GM23338 (cell line): ENCODE results near the gene FBXO11. TPM values are rescaled to one million over a fixed set of nuclear protein-coding genes. Genes with fewer than 3 reads are reported as not detected.

ENCODE experiments used
- ATAC-seq: fragments of 200-7000 bp; cut with Tn5 transposase; 3 replicates; pipeline ENCODE4 v1.9.1; 2020
- DNase-seq: peaks from one replicate; pipeline ENCODE4 v3.0.0-alpha.2; 2015; ENCODE audit warnings: low spot score
- H2AFZ ChIP-seq: fragments of 200-600 bp; sonication (generic); 2 replicates; pipeline ENCODE4 v1.8.0; 2016; ENCODE audit warnings: antibody characterized with exemption, mild to moderate bottlenecking, moderate library complexity
- H3F3A ChIP-seq: fragments of 200-600 bp; sonication (generic); replicated peaks from 2 replicates; pipeline ENCODE4 v1.8.0; 2017; ENCODE audit warnings: antibody characterized with exemption, mixed run types, low read depth
- H3K27ac ChIP-seq: fragments of 200-600 bp; sonication (generic); 2 replicates; pipeline ENCODE4 v1.6.1; 2016; ENCODE audit warnings: low read depth
- H3K27me3 ChIP-seq: fragments of 200-600 bp; sonication (generic); 2 replicates; pipeline ENCODE4 v1.8.0; 2016; ENCODE audit warnings: mild to moderate bottlenecking, mixed run types, moderate library complexity; ENCODE audit not compliant: insufficient read depth
- H3K36me3 ChIP-seq: fragments of 200-600 bp; sonication (generic); 2 replicates; pipeline ENCODE4 v1.8.0; 2016; ENCODE audit warnings: mild to moderate bottlenecking; ENCODE audit not compliant: insufficient read depth
- H3K4me1 ChIP-seq: fragments of 200-600 bp; sonication (generic); 2 replicates; pipeline ENCODE4 v1.8.0; 2016; ENCODE audit warnings: mild to moderate bottlenecking, moderate library complexity; ENCODE audit not compliant: insufficient read depth
- H3K4me2 ChIP-seq: fragments of 200-600 bp; sonication (generic); 2 replicates; pipeline ENCODE4 v1.7.1; 2017; ENCODE audit warnings: mixed run types
- H3K4me3 ChIP-seq: fragments of 200-600 bp; sonication (generic); 2 replicates; pipeline ENCODE4 v1.6.1; 2016; ENCODE audit warnings: mixed run types
- H3K79me2 ChIP-seq: fragments of 200-600 bp; sonication (generic); replicated peaks from 2 replicates; pipeline ENCODE4 v1.8.0; 2017; ENCODE audit warnings: mild to moderate bottlenecking; ENCODE audit not compliant: insufficient read depth
- H3K9me2 ChIP-seq: fragments of 200-600 bp; sonication (generic); 2 replicates; pipeline ENCODE4 v1.8.0; 2017; ENCODE audit not compliant: insufficient read depth
- H4K20me1 ChIP-seq: fragments of 200-600 bp; sonication (generic); replicated peaks from 2 replicates; pipeline ENCODE4 v1.8.0; 2017; ENCODE audit warnings: mild to moderate bottlenecking; ENCODE audit not compliant: insufficient read depth
- H3K27ac Mint-ChIP-seq: 2 replicates; pipeline ENCODE4 v1.8.0; 2020; ENCODE audit warnings: inconsistent platforms, mild to moderate bottlenecking, moderate library complexity, mixed read lengths
- H3K27me3 Mint-ChIP-seq: 3 replicates; pipeline ENCODE4 v1.8.0; 2022; ENCODE audit warnings: low read depth, mild to moderate bottlenecking, moderate library complexity, mixed read lengths, inconsistent platforms; ENCODE audit not compliant: insufficient read depth, poor library complexity
- H3K36me3 Mint-ChIP-seq: 3 replicates; pipeline ENCODE4 v1.8.0; 2021; ENCODE audit warnings: low read depth, mild to moderate bottlenecking, inconsistent platforms, moderate library complexity, mixed read lengths
- H3K4me1 Mint-ChIP-seq: 3 replicates; pipeline ENCODE4 v1.8.0; 2020; ENCODE audit warnings: mild to moderate bottlenecking, inconsistent platforms, mixed read lengths
- H3K4me3 Mint-ChIP-seq: 3 replicates; pipeline ENCODE4 v1.8.0; 2021; ENCODE audit warnings: moderate library complexity, mild to moderate bottlenecking, inconsistent platforms, mixed read lengths
- H3K9me3 Mint-ChIP-seq: 3 replicates; pipeline ENCODE4 v1.8.0; 2020; ENCODE audit warnings: moderate library complexity, mild to moderate bottlenecking, inconsistent platforms, mixed read lengths
- CREB1 ChIP-seq: fragments of 250-450 bp; sonication (Bioruptor Pico); IDR thresholded peaks from 2 replicates; pipeline ENCODE4 v1.5.0; 2020; ENCODE audit warnings: low read depth, mild to moderate bottlenecking, moderate library complexity
- CTCF ChIP-seq, 2 experiments: fragments of 200-600 bp in 1 of 2; sonication (generic) in 1 of 2; conservative IDR thresholded peaks; 2 replicates each; pipeline versions ENCODE4 v1.5.1 to v1.6.1; 2016 to 2017; ENCODE audit warnings: antibody characterized with exemption in 2 of 2, low read depth in 2 of 2, mild to moderate bottlenecking in 2 of 2, moderate library complexity in 1 of 2
- EZH2 ChIP-seq: fragments of 200-600 bp; sonication (generic); IDR thresholded peaks from one replicate; pipeline ENCODE4 v1.8.0; 2017; ENCODE audit warnings: antibody characterized with exemption, mild to moderate bottlenecking, low read depth; ENCODE audit not compliant: unreplicated experiment
- EZH2phosphoT487 ChIP-seq: fragments of 200-600 bp; sonication (generic); IDR thresholded peaks from one replicate; pipeline ENCODE4 v1.8.1; 2018; ENCODE audit warnings: antibody characterized with exemption; ENCODE audit not compliant: unreplicated experiment
- POLR2AphosphoS5 ChIP-seq: IDR thresholded peaks from 2 replicates; pipeline ENCODE4 v1.6.1; 2016; ENCODE audit warnings: antibody characterized with exemption, low read depth
- STAT1 ChIP-seq: IDR thresholded peaks from one replicate; pipeline ENCODE4 v1.6.1; 2016; ENCODE audit warnings: antibody characterized with exemption; ENCODE audit not compliant: unreplicated experiment
- ZNF114 ChIP-seq: fragments of 250-450 bp; sonication (Bioruptor Pico); IDR thresholded peaks from 2 replicates; pipeline ENCODE4 v1.5.0; 2020; ENCODE audit warnings: mild to moderate bottlenecking, moderate library complexity
- ZNF462 ChIP-seq: fragments of 250-450 bp; sonication (Bioruptor Pico); IDR thresholded peaks from 2 replicates; pipeline ENCODE4 v1.5.0; 2020; ENCODE audit warnings: mild to moderate bottlenecking, moderate library complexity
- polyA plus RNA-seq: library from polyadenylated mRNA; unstranded; fragments of >200 nt; fragmentation: Nextera tagmentation; extraction: Ambion mirVana; gene quantifications from 2 replicates; pipeline ENCODE4 v1.2.1, GENCODE V29; 2016
- total RNA-seq: library from RNA; depleted of rRNA; stranded (reverse); fragments of >200 nt; shearing (Covaris generic); gene quantifications from 2 replicates; pipeline ENCODE4 v1.2.3, GENCODE V29; 2014
- TF ChIP-seq, protein P1 (sequence below): IDR thresholded peaks from 2 replicates; pipeline ENCODE4 v1.6.1; 2016; ENCODE audit warnings: antibody characterized with exemption
- TF ChIP-seq, protein P2 (sequence below): IDR thresholded peaks from one replicate; pipeline ENCODE4 v1.6.1; 2018; ENCODE audit warnings: antibody characterized with exemption; ENCODE audit not compliant: unreplicated experiment

FBXO11 gene
- total and polyA plus RNA-seq, 2 experiments from 2014 or later, result 21.5 to 52.7 TPM

- no peak for TF ChIP-seq CREB1 (CRISPR knock-in tag)
- no peak for TF ChIP-seq EZH2
- TF ChIP-seq ZNF114 (CRISPR knock-in tag), result no peak
- TF ChIP-seq EZH2phosphoT487, result no peak
- no peak for TF ChIP-seq CTCF (conservative IDR thresholded peaks at IDR 0.05; ENCODE audit: low read depth in 2 of 2)
- no peak for TF ChIP-seq STAT1
Observed at GRCh38 chr2:47890711-47891368, 15.5 kb downstream of the FBXO11 start (continued).

GRCh38 chr2:47888581-47889280, 17.6 kb downstream of the FBXO11 start:
- H3K4me2 ChIP-seq, result no peak overlapping the region
- H3K9me2 ChIP-seq, result no peaks in the 10 kb centered on the region
- H3K27me3 ChIP-seq, result no peaks in the 10 kb centered on the region
- ATAC-seq (no peak), DNase-seq (no peak)
- H3K79me2 ChIP-seq, result peaks cover 100% of the 10 kb centered on the region
- H3F3A ChIP-seq, result no peaks in the 10 kb centered on the region
- H3K27ac ChIP-seq, result no peak overlapping the region
- H3K36me3 Mint-ChIP-seq, result 0 out of 3 replicates have a peak, but pooled peaks cover 3% of the 10 kb centered on the region
- H3K4me3 ChIP-seq, result no peak overlapping the region
- H3K36me3 ChIP-seq, result no peaks in the 10 kb centered on the region
- H4K20me1 ChIP-seq, result peaks cover 51% of the 10 kb centered on the region; the same call in 1 of the 2 replicates
- H3K4me1 ChIP-seq, result peaks cover 16% of the 10 kb centered on the region
- no peak overlapping the region for H3K4me3 Mint-ChIP-seq
- no peaks in the 10 kb centered on the region for H3K27me3 Mint-ChIP-seq
- H3K4me1 Mint-ChIP-seq, result peaks cover 19% of the 10 kb centered on the region
- H3K9me3 Mint-ChIP-seq, result no peaks in the 10 kb centered on the region
- H3K27ac Mint-ChIP-seq, result no peak overlapping the region; the same call in 1 of the 2 replicates
- H2AFZ ChIP-seq, result no peak overlapping the region
- no peak for TF ChIP-seq STAT1
- TF ChIP-seq, protein P1, sequence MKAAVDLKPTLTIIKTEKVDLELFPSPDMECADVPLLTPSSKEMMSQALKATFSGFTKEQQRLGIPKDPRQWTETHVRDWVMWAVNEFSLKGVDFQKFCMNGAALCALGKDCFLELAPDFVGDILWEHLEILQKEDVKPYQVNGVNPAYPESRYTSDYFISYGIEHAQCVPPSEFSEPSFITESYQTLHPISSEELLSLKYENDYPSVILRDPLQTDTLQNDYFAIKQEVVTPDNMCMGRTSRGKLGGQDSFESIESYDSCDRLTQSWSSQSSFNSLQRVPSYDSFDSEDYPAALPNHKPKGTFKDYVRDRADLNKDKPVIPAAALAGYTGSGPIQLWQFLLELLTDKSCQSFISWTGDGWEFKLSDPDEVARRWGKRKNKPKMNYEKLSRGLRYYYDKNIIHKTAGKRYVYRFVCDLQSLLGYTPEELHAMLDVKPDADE, result no peak
- no peak for TF ChIP-seq POLR2AphosphoS5
- TF ChIP-seq CREB1 (CRISPR knock-in tag), result no peak
- no peak for TF ChIP-seq ZNF462 (CRISPR knock-in tag)
- TF ChIP-seq, protein P2, sequence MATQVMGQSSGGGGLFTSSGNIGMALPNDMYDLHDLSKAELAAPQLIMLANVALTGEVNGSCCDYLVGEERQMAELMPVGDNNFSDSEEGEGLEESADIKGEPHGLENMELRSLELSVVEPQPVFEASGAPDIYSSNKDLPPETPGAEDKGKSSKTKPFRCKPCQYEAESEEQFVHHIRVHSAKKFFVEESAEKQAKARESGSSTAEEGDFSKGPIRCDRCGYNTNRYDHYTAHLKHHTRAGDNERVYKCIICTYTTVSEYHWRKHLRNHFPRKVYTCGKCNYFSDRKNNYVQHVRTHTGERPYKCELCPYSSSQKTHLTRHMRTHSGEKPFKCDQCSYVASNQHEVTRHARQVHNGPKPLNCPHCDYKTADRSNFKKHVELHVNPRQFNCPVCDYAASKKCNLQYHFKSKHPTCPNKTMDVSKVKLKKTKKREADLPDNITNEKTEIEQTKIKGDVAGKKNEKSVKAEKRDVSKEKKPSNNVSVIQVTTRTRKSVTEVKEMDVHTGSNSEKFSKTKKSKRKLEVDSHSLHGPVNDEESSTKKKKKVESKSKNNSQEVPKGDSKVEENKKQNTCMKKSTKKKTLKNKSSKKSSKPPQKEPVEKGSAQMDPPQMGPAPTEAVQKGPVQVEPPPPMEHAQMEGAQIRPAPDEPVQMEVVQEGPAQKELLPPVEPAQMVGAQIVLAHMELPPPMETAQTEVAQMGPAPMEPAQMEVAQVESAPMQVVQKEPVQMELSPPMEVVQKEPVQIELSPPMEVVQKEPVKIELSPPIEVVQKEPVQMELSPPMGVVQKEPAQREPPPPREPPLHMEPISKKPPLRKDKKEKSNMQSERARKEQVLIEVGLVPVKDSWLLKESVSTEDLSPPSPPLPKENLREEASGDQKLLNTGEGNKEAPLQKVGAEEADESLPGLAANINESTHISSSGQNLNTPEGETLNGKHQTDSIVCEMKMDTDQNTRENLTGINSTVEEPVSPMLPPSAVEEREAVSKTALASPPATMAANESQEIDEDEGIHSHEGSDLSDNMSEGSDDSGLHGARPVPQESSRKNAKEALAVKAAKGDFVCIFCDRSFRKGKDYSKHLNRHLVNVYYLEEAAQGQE, result no peak
